GM18951 (cell line): ENCODE measurements around the gene TSPO.
"Not testable (repeated sequence)": the region's sequence is repeated elsewhere in the genome, so short reads cannot be mapped to it uniquely, and the experiment has no call there.

Experiments
- POLR2A ChIP-seq: IDR thresholded peaks from 4 replicates; pipeline ENCODE4 v1.6.1; 2011; ENCODE audit warnings: mild to moderate bottlenecking; ENCODE audit not compliant: insufficient read length, insufficient read depth; ENCODE audit errors: extremely low read depth
- in situ Hi-C: fragments of 300-500 bp; cut with MboI; formaldehyde crosslinking; loops from one replicate; pipeline ENCODE4 v1.12.0; 2022; ENCODE audit warnings: low sequenced_read_pairs, mixed read lengths, inconsistent platforms; ENCODE audit not compliant: unreplicated experiment

Gene TSPO

GRCh38 chr22:43151251-43152002 is at the start of gene TSPO:
Gene TSPO (plus strand): TSS chr22:43151559. CDS start chr22:43159239, 7,680 bp downstream.
- in situ Hi-C loops: no loop called here
- TF ChIP-seq POLR2A: peak; percentile 28

GRCh38 chr22:43104056-43104625 is 47.2 kb upstream of the TSPO start:
- in situ Hi-C loops: not testable (repeated sequence)

GRCh38 chr22:43104950-43105349 is 46.4 kb upstream of the TSPO start:
- in situ Hi-C loops: not testable (repeated sequence)

GRCh38 chr22:43106302-43106701 is 45.1 kb upstream of the TSPO start:
- in situ Hi-C loops: no loop called here
- no peak for TF ChIP-seq POLR2A

GRCh38 chr22:43109511-43109910 is 41.8 kb upstream of the TSPO start:
- in situ Hi-C loops: no loop called here
- no peak for TF ChIP-seq POLR2A

- TF ChIP-seq POLR2A: no peak
- in situ Hi-C loops: no loop called here
Observed at GRCh38 chr22:43109921-43110443, 41.4 kb upstream of the TSPO start.

- peak; percentile 56 for TF ChIP-seq POLR2A
- in situ Hi-C loops: no loop called here
Observed at GRCh38 chr22:43110444-43110926, 40.9 kb upstream of the TSPO start, which contains the start of gene BIK. Gene BIK (plus strand): TSS chr22:43110750. CDS start chr22:43124023, 13,273 bp downstream.

GRCh38 chr22:43110927-43111623 is 40.3 kb upstream of the TSPO start:
- in situ Hi-C loops: no loop called here

GRCh38 chr22:43113526-43114251 is 37.7 kb upstream of the TSPO start:
- TF ChIP-seq POLR2A: no peak
- in situ Hi-C loops: no loop called here

More at GRCh38 chr22:43110927-43111623, 40.3 kb upstream of the TSPO start:
- no peak for TF ChIP-seq POLR2A

GRCh38 chr22:43114958-43115357 is 36.4 kb upstream of the TSPO start:
- TF ChIP-seq POLR2A: no peak
- in situ Hi-C loops: no loop called here

GRCh38 chr22:43116932-43117331 is 34.4 kb upstream of the TSPO start:
- TF ChIP-seq POLR2A: no peak
- in situ Hi-C loops: no loop called here

GRCh38 chr22:43118024-43118849 is 33.1 kb upstream of the TSPO start:
- no peak for TF ChIP-seq POLR2A
- in situ Hi-C loops: no loop called here
